Muscle of back (tissue), 11 donors: ENCODE results near the gene SEMA5B. TPM values are rescaled to one million over a fixed set of nuclear protein-coding genes. Genes with fewer than 3 reads are reported as not detected.

Experiments
- DNase-seq, 3 donors: peaks; one replicate each; pipeline versions ENCODE4 v3.0.0 to v3.0.0-alpha.2; 2013
- polyA plus RNA-seq, 10 donors: library from polyadenylated mRNA; unstranded; fragments of 120-200 nt; gene quantifications; one replicate each; pipeline ENCODE4 v1.2.1, GENCODE V29; 2013; ENCODE audit not compliant: insufficient read length in 10 of 10

SEMA5B gene
- polyA plus RNA-seq, 10 donors, result 17.2 to 35.6 (median 24.2) TPM

GRCh38 chr3:122947196-122947595 lies 80.4 kb downstream of the SEMA5B start:
- DNase-seq, result no peak

GRCh38 chr3:122946185-122946584 lies 81.4 kb downstream of the SEMA5B start:
- no peak for DNase-seq

- no peak for DNase-seq
Measured at GRCh38 chr3:122945230-122945629, 82.3 kb downstream of the SEMA5B start.

- DNase-seq, result peak in 1 of 3 donors; percentile 42
Measured at GRCh38 chr3:122944671-122945161, 82.8 kb downstream of the SEMA5B start.

GRCh38 chr3:122943828-122944190 lies 83.8 kb downstream of the SEMA5B start:
- DNase-seq, result no peak

GRCh38 chr3:122942937-122943827 lies 84.4 kb downstream of the SEMA5B start:
- peak in 1 of 3 donors; percentile 57 for DNase-seq

GRCh38 chr3:122942239-122942638 lies 85.3 kb downstream of the SEMA5B start:
- no peak for DNase-seq

- no peak for DNase-seq
Measured at GRCh38 chr3:122941228-122942206, 86.0 kb downstream of the SEMA5B start.

GRCh38 chr3:122940628-122941086 lies 86.9 kb downstream of the SEMA5B start:
- DNase-seq, result peak in 1 of 3 donors; percentile 82

GRCh38 chr3:122938783-122939425 lies 88.7 kb downstream of the SEMA5B start:
- DNase-seq, result no peak

- no peak for DNase-seq
Measured at GRCh38 chr3:122937745-122938144, 89.8 kb downstream of the SEMA5B start.

- DNase-seq, result no peak
Measured at GRCh38 chr3:122936986-122937385, 90.6 kb downstream of the SEMA5B start.

- DNase-seq, result no peak
Measured at GRCh38 chr3:122936335-122936734, 91.2 kb downstream of the SEMA5B start.

- DNase-seq, result no peak
Measured at GRCh38 chr3:122934251-122934650, 93.3 kb downstream of the SEMA5B start.

GRCh38 chr3:122932251-122932967 lies 95.2 kb downstream of the SEMA5B start:
- DNase-seq, result no peak

- DNase-seq, result no peak
Measured at GRCh38 chr3:122931636-122932035, 95.9 kb downstream of the SEMA5B start.

GRCh38 chr3:122930063-122930997 lies 97.2 kb downstream of the SEMA5B start:
- DNase-seq, result peak in 1 of 3 donors; percentile 84

- peak in 1 of 3 donors; percentile 48 for DNase-seq
Measured at GRCh38 chr3:122929188-122930062, 98.1 kb downstream of the SEMA5B start.
